Ammon's horn (tissue), 1 donor: ENCODE results near the gene UTS2B.

Source experiments
- DNase-seq: peaks from one replicate; pipeline ENCODE4 v3.0.0-alpha.2; 2016; ENCODE audit warnings: low spot score

Gene UTS2B

DNA sequence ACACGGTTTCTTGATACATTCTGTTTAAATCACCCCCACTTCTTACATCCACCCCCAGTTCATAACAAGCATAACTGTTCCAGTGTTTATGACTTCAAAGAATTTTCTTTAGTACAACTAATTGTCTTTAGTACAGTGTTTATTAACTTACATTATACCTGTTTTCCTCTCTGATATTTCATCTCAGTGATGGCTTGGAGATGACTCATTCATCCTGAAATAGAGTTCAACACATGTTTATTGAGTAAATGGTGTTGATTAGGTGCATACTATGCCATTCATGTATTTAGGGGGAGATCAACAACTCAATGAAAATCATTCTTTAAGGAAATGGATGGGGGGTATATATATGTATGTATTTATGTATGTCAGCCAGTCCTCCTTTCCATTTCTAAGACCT, 21.7 kb upstream of the UTS2B start:
- DNase-seq: no peak

- no peak for DNase-seq
These were observed 20.2 kb upstream of the UTS2B start for GRCh38 chr3:191350396-191351090.

DNA sequence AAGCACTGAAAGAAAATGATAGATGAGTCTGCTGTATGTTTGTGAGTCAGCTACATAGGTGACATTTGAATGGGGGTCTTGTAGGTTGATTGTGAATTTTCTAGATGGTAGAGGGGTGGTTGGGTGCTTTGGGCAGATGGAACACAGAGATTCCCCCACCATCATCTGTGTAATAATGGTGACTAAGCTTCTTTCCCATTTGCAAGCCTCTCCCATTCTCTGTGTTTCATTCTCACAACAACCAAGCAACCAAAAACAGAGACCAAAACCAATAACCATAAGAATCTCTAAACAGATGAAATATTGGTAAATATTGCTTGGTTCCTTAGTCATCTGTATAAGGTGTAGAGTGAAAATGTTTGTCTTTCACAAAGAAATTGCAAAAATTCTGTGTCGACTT, 17.8 kb upstream of the UTS2B start:
- DNase-seq: no peak

DNA sequence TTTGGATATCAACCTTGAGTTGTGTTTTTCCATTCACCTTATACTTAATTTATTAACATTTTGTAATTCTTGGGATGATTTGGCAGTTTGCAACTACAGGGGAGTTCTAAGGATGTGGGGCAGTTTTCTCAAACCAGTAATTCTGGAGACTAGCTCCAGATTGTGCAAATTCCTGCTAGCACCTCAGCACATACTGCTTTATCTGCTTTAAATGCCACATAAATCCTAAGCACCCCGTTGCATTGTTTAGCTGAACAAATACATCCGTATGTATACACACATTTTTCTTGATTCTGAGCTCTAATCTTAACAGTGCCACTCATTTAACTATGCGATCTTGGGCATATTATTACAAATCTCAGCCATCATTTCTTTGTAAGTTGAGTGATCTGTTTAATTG, 16.9 kb upstream of the UTS2B start:
- DNase-seq: no peak

GRCh38 chr3:191345334-191345733, 15.0 kb upstream of the UTS2B start:
- DNase-seq: no peak

- DNase-seq: no peak
These were observed 13.6 kb upstream of the UTS2B start for GRCh38 chr3:191343913-191344312.

DNA sequence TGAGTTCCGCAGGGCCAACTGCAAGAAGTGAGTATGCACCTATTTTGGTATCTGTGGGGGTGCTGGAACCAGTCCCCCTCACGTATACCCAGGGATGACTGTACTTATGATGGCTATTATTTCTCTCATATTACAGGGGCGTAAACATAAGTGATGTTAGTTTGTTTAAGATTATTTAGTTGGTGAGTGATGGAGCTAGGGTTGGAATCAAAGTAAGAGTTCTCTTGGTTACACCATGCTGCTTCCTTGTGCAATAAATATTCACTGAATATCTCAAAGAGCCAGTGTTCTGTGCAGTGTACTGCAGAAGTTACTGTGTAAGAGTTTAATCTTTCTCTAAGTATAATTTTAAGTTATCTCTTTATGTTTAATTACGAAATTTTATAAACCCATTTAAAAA, 12.8 kb upstream of the UTS2B start:
- DNase-seq: no peak

GRCh38 chr3:191342411-191342810, 12.1 kb upstream of the UTS2B start:
- peak; percentile 31 for DNase-seq

- DNase-seq: no peak
These were observed 11.7 kb upstream of the UTS2B start for GRCh38 chr3:191342006-191342405.

GRCh38 chr3:191340966-191341365, 10.6 kb upstream of the UTS2B start:
- DNase-seq: no peak

GRCh38 chr3:191340351-191340750, 10.0 kb upstream of the UTS2B start:
- DNase-seq: no peak

GRCh38 chr3:191339316-191339917, 9.1 kb upstream of the UTS2B start:
- no peak for DNase-seq

DNA sequence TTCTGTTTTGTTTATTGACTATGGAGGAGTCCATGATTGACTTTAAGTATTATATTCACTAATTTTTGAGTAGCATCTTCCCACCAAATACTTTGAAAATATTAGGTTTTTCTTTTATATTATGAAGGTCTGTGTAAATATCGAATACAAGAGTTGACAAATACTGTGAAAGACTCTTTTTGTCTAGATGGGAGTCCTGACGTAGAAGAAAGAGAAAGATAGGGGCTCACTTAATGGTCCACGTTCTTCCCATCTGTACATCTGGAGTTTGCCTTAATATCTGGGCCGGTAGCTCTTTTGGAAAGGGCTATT, 7.8 kb upstream of the UTS2B start:
- DNase-seq: no peak

DNA sequence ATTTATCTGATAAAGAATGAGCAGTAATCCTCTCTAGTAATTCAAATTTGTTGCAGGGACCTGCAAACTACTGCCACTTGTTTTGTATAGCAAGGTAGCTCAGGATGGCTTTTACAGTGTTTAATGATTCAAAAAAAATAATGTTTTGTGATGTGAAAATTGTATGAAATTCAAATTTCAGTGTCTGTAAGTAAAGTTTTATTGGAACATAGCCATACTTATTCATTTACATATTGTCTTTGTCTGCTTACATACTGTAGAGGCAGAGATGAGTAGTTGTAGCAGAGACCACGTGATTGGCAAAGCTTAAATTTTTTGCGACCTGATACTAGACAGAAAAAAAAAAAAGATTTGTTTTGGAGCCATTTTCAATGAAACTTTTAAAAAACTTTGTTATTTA, 6.5 kb upstream of the UTS2B start:
- no peak for DNase-seq

DNA sequence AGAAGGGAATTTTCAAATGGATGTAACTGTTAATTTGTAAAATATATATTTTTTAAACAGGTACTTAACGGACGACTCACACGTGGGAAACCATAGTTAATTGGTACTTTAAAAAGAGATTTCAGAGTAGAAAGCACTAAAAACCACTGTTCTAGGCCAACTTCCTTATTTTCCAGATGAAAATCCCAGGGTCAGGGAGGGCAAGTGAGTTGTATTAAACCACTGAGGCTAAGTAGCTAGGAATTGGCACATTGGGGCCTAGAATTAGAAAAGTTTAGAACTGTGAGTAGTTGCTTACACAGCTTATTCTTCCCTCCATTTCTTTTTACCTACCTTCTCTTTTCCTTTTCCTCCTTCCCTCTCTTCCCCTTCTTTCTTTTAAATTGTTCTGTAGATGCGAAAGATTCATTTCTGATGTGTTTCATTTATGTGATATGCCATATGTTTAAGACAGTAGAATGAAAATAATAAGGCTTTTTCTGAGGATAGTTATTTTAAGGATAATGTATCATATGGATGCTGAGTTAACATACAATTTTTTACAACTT, 4.1 kb upstream of the UTS2B start:
- no peak for DNase-seq

DNA sequence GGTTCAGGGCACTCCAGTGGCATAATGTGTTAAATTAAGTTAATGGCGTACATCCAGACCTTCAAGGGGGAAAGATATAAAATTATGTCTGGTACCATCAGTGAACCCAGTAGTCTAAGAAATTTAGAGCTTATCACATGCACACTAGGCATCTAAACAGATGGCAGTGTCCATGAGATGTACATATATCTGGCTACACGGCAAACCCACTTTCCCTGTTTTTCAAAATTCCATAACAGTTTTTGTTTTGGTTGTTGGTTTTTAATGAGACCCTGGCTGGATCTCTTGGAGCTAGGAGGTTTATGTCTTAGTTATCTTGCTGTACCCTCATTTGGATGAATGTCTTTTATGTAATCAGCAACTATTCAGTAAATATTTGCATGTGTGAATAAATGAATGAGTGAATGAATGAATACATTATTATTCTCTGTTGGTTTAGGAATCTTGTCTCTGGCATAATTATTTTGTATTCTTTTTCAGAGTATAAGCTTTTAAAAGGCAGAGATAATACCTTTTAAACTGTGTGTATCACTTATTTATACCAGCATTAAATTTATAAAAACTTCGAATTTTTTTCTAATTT, 3.1 kb upstream of the UTS2B start:
- no peak for DNase-seq

- no peak for DNase-seq
These were observed 1.1 kb upstream of the UTS2B start for GRCh38 chr3:191331388-191331787.

DNA sequence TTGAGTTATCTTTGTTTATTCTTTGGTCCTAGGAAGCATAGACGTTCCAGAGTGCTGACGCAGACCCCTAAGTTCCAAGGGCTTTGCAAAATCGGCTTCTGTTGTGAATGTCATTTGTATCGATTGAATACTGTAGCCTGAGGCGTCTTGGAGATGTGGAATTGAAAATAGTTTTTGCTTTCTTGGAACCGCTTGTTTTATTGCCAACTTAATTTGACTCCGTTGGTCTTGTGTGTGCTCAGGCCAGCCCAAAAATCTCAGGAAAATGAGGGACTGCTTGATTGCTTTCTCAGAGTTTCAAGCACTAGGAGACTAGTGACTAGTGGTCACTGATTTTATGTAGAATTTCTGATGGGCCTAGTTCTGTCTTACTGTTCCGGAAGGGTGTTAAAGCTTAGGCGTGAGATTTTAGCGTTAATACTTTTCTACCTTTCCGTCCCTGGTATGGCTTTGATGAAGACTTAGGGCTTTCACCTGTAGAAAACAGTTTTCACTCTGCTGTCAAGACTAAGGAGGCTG, 263 bp upstream of the UTS2B start:
- DNase-seq: no peak

- peak; percentile 79 for DNase-seq
These were observed 1.2 kb downstream of the UTS2B start, which contains the start of gene CCDC50 for GRCh38 chr3:191328962-191329653. Gene CCDC50, plus strand, starts transcription at chr3:191329394. Its CDS starts 281 bp downstream, at chr3:191329675.

- peak; percentile 38 for DNase-seq
These were observed 1.9 kb downstream of the UTS2B start for GRCh38 chr3:191328383-191328961.

DNA sequence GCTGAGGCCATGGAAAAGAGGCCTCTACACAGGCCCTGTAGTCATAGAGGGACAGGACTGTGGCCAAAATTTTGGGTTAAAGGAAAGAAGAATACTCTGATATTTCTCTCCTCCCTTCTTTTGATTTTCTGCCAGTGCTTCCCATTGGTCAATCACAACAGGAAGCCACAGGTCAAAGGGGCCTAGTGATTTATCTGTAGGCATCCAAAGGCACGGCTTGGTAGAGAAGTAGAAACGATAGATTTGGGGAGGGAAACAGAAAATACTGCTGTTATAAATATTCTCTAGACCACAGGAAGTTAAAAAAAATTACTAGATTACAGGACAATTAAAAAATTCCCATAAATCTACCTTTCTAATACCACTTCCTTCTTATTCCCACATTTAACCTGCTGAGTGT, 2.8 kb downstream of the UTS2B start:
- no peak for DNase-seq

DNA sequence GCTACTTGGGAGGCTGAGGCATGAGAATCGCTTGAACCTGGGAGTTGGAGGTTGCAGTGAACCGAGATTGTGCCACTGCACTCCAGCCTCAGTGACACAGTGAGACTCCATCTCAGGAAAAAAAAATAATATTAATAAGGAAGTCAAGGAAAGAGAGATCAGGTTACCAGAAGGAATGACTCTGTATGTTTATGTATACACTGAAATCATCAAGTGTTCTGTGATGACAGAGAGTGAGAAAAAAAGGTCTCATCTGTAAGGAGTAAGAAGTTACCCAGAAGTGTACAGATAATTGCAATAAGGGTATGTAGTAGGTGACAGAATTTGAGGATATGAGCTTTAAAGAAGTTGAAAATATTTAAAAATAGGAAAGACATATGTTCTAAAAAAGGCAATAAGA, 5.4 kb downstream of the UTS2B start:
- no peak for DNase-seq
